HG03066 (cell line): ENCODE results near the gene FAM83B.
"Not testable (repeated sequence)": the region's sequence is repeated elsewhere in the genome, so short reads cannot be mapped to it uniquely, and the experiment has no call there.

ENCODE experiments used
- ATAC-seq: cut with Tn5 transposase; IDR thresholded peaks from one replicate; pipeline ENCODE4 v1.9.1; 2021; ENCODE audit warnings: low read depth; ENCODE audit not compliant: unreplicated experiment

FAM83B gene, protein sequence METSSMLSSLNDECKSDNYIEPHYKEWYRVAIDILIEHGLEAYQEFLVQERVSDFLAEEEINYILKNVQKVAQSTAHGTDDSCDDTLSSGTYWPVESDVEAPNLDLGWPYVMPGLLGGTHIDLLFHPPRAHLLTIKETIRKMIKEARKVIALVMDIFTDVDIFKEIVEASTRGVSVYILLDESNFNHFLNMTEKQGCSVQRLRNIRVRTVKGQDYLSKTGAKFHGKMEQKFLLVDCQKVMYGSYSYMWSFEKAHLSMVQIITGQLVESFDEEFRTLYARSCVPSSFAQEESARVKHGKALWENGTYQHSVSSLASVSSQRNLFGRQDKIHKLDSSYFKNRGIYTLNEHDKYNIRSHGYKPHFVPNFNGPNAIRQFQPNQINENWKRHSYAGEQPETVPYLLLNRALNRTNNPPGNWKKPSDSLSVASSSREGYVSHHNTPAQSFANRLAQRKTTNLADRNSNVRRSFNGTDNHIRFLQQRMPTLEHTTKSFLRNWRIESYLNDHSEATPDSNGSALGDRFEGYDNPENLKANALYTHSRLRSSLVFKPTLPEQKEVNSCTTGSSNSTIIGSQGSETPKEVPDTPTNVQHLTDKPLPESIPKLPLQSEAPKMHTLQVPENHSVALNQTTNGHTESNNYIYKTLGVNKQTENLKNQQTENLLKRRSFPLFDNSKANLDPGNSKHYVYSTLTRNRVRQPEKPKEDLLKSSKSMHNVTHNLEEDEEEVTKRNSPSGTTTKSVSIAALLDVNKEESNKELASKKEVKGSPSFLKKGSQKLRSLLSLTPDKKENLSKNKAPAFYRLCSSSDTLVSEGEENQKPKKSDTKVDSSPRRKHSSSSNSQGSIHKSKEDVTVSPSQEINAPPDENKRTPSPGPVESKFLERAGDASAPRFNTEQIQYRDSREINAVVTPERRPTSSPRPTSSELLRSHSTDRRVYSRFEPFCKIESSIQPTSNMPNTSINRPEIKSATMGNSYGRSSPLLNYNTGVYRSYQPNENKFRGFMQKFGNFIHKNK

DNA sequence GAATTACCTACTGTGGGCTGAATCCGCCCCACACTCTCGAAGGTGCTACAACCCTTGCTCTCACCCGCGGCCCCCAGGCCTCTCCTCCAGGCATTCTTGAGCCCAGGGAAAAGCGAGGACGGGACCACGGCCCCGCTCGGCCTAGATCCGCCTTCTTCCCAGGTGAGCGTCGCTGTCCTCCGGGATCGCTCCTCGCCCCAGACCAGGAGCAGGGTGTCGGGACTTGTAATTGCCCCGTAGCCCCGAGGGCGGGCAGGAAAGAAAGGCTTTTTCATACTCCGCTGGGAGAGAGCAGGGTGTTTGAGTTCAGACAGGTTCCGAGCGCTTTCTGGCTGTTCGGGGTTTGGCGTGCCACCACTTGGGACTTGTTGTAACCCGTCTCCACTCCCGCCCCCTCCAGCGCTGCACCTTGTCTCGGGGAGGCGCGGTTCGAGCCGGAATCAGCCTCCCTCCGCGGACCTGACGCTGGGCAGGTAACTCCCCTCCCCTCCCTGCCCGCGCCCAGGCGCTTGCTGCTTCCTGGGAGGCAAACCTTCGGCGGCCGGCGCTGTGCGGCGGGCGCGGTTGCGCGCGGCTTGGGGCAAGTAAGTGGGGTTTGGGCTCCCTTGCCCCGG is at the start of gene FAM83B:
Gene FAM83B (plus strand): TSS at position 529 of the 614 bp plus-strand sequence. CDS start 23,476 bp downstream, outside the sequence.
- no peak for ATAC-seq

DNA sequence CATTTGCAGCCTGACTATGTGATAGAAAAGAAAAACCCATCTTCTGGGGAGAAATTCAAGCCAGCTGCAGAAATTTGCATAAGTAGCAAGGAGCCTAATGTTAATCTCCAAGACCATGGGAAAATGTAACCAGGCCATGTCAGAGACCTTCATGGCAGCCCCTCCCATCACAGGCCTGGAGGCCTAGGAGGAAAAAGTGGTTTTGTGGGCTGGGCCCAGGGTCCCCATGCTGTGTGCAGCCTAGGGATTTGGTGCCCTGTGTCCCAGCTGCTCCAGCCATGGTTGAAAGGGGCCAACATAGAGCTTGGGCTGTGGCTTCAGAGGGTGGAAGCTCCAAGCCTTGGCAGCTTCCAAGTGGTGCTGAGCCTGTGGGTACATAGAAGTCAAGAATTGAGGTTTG is 49.7 kb upstream of the FAM83B start:
- ATAC-seq: not testable (repeated sequence)

DNA sequence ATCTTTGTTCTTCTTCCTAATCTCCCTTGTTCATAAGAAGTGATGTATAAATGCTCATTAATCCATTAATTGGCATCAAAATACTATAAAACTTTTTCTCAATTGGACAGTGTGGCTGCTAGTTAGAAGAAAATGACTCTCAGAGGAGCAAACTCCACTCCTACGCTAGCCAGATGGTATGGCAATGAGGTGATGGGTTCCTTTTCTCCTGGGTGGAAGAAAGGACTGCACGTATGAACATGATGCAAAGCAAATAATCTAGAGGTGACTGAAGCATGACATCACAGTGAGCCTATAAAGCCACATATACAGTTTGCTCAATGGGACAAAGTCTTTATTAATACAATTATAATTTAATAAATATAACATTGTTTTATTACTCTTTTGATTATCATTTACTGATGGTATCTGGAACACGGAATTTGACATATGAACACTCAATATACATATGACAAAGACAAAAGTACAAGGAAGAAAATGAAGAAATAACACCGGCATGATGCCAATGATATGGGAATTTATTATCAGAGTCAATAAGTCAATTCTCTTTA is 46.4 kb upstream of the FAM83B start:
- ATAC-seq: no peak

DNA sequence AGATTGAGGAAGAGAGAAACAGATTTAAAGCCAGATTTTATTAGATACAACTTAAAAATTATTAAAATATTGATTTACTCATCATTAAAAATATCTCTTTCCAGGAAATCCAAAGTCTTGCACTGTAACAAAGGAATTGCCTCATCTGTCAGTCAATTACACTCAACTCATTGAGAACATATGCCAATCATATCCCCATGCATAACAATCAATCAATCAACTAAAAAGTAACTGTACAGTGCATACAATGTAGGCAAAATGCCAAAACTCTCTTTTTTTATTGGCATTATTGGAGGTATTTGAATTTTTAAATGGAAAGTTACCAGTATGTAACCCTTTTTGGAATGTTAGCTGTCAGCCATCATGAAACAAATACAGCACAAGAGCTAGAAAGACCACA is 45.3 kb upstream of the FAM83B start:
- ATAC-seq: no peak

DNA sequence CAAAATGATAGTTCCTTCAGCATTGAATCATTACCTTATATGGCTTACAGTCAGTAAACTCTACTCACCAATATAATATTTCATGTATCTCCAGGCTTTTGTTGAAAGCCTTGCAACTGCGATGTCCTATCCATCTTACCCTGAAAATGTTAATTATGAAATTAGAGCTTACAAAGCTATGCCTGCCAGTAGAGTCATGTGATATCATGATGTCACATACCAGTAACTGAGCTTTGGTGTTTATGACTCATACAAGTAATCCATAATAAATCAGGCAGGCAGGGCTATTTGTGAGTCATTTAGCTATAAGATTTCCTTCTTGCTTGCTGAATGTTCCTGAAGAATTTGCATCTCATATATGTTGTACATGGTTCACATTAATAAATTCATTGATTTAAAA is 44.9 kb upstream of the FAM83B start:
- ATAC-seq: no peak

DNA sequence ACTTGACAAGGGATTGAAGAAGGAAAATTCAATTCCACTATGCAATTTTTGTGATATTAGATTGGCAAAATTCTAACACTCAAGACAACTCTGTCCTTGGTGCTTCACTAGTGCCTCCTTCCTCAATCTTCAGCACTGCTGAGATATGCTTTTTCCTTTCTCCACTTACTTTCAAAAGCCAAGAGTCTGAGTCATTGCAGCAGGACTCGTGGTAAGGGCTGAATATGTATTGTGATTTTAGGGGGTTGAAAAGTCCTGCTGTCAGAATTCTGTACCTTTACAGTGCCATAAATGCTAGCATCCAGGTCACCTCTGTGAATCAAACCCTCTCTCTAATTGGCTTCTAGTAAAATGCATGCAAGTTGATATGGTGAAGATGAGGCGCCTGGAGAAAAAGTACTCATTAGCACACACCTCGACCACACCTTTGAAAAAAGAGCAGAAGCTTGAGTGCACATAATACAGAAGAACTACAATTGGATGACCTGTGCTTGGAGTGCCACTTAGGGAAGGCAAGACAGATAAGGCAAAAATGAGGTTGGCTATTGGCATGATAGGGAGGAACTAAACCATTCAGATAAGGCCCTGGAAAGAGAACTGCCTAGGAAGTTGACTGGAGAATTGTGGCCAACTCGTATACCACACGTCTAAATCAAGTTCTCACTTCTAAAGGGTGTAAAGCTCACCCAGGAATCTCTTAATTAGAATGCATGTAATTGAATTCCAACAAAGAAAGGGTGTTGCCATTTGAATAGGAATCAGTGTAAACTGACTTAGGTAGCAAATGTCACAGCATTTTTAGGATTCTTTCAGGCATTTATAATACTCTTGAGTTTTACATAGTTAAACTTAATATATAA is 43.6 kb upstream of the FAM83B start:
- ATAC-seq: no peak

DNA sequence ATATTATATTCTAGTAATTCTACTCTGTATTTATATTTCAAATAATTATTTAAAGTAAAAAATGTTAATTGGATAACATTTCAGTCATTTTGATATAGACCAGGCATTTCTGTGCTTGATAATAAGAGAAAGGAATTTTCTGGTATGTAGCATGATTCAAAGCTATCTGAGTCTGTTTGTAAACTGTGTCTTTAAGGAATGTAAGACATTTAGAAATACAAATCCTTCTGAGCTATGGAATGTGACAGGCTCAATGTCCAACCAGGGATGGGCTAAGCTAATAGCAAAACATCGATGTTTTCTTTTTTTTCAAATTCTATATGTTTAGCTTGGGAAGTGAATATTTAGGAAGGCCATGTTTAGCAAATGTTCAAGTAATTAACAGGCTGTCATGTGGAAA is 41.5 kb upstream of the FAM83B start:
- ATAC-seq: no peak

DNA sequence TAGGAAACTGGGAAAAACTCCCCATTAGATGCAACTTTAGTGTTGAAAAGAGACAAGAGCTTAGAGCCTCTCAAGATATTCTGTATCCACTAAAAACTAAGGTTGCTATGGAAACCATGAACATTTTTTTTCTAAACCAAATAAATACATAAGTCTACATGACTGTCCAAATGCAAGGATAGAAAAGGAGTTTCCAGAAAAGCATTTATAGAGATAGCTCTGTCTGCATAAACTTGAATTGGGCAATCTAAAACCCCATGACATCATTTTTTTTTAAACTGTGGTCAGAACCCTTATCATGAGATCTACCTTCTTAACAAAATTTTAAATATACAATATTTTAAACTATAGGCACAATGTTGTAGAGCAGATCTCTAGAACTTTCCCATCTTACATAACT is 36.4 kb upstream of the FAM83B start:
- no peak for ATAC-seq

DNA sequence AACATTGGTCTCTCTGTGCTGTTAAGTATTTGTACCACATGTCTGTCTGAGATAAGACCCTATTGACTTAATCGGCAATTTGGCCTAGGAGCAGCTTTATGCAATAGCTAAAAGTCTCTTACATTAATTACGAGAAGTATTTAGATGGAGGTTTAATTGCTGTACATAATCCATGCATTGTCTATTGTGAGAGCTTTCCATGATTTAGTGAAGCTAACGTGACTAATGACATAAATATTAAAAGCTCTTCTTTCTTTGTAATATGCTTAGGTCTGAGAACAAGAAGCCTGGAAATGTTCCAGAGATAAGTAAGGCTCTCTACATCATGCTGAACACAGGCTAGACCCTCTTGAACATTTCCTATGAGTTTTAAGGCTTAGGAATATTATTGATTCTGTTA is 32.7 kb upstream of the FAM83B start:
- ATAC-seq: no peak

DNA sequence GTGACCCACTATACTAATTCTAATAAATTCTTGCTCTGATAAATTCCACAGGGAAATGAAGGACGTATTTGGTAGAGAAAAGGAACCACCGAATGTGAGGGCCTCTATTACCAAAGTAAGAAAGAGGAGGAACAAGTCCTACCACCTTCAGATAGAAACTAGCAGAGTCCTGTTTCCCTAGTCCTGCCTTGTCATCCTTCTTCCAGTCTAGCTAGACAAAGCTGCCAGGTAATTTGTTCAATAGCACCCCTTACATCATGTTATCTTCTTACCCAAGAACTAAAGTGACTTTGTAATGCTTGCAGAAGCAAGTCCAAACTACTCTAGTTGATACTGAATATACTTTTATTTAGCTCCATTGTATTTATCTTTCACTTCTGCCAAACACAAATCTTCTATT is 29.3 kb upstream of the FAM83B start:
- no peak for ATAC-seq

DNA sequence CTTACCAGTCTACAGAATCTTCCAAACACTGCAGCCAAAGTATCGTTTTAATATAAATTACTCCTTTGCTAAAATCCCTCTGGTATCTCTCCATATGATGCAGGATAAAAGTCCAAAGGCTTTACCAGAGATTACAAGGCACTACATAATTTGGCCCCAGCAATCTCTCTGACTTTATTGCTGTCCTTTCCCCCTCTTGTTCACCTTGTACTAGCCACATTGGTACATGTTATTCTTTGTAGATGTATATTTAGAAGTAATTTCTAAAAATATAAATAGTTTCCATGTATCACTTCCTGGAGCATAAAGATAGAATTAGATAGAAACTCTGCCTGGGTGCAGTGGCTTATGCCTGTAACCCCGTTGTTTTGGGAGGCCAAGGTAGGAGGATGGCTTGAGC is 28.7 kb upstream of the FAM83B start:
- ATAC-seq: no peak

DNA sequence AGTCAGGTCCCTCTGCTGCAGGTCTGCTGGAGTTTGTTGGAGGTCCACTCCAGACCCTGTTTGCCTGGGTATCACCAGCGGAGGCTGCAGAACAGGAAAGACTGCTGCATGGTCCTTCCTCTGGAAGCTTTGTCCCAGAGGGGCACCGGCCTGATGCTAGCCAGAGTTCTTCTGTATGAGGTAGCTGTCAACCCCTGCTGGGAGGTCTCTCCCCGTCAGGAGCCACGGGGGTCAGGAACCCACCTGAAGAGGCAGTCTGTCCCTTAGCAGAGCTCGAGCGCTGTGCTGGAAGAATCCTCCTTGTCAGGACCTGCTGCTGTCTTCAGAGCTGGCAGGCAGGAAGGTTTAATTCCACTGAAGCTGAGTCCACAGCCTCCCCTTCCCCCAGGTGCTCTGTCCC is 22.3 kb upstream of the FAM83B start:
- not testable (repeated sequence) for ATAC-seq

DNA sequence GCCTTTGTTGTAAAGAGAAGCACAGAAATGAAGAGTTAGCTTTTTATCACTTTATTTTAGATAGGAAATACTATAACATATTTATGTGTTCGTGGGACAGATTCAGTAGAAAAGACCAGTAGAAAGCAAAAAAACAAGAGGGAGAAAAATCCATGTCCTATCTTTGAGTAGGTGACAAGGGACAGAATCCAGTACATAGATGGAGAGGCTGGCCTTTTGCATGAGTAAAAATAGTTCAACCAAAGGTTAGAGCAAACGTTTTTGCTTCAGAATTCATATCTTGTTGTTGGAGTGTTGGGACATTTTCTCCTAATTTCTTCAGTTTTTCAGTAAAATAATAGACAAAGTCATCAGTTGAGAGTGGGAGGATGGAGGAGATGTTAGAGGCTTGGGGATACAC is 19.6 kb upstream of the FAM83B start:
- no peak for ATAC-seq

DNA sequence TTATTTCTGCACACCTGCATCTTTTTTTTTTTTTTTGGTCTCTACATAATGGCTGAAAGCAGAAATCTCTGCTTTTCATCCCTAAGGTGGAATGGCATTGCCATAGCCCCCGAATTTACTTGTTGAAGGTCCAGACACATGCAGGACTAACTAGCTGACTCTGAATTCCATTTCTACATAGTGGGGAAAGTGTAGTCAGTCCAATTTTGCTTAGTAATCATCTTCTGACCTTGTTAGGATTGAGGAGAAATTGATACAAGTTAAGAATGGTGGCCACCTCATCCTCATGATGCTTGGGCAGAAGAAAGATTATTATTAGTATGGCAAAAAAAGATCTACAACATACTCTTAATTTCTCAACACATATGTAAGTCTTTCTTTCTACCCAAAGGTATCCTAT is 16.4 kb upstream of the FAM83B start:
- no peak for ATAC-seq

DNA sequence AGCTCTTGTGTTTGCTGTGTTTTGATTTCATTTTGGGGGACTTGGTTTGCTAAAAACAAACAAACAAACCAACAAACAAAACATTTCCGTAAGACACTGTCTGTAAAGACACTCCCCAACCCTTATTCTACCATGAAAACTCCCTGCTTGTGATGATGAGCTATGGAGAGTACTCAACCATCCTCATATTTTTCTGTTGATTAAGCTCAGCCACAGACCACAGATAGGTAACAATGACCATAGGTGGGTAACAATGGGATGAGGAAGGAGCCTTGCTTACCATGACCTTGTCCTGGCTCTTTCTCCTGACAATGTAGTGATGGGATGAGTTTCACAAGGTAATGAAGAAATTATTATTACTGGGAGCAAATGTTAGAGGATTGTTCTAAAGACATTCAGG is 11.4 kb upstream of the FAM83B start:
- ATAC-seq: no peak

DNA sequence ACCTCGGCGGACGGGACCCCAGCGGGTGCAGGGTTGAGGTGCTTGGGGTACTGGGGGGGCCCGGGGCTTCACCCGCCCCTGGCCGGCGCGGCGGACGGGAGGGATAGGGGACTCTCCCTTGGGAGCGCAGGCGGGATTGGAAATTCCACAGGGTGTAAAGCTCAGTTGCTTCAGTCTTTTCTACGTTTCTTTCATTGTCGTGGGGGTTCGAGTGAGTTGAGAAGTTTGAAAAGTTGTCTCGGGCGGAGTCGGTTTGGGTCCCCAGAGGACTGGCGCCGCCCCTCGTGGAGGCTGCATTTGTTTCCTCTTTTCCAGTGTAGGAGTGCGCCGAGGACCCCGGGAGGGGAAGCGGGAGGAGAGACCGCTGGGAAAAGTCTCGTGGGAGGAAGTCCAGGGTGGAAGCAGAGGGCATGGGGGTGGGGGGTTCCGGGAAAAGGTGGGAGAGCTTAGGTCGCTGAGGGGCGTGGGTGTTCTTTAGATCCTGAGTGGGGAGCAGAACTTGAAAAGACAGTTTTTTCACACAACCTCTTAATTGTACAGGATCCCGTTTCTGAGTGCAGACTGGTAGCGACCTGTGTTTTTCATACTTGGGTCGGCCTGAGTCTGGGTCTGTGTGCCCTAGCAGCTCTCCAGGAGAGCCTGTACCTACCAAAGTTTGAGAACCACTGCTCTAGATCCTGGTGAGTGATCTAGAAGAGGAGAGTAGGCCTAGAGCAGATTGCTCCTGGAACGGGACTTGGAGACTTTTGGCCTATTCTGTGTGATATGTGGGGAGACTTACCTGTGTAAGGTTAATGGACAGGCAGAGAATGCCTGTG is 495 bp downstream of the FAM83B start:
- ATAC-seq: no peak

DNA sequence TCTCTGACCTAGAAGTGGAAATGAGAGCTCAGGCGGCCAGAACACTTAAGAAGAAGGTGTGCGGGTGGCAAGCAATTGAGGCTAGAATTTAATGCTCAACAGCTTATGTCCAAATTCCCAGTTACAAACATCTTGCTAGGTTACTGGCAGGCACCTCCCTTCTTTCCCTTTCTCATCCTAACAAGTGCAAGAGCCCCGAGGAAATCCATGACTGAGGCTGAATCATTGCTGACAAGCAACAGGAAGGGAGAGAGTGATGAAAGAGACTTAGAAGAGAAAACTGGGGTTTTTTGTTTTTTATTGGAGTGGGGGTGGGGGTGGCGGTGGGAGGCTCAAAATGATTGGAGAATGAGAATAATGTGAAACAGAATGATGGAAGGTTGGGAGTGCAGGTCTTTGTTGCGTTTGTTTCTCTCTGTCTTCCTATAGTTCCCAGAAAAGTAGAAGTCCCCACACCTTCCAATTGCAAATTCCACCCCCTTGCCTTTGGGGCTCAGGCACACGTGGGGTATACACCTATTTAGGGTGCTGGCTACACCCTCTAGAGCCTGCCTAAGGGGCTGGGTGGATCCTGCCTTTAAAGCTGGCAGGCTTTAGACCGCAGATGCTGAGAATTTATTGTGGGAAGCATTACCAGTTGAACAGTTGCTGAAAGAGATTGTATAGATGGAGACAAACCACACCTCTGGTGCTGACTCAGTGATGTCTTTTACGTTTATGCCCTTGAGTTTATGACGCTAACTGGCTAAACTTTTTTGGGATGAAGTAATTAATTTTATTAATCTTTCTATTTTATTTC is 1.4 kb downstream of the FAM83B start:
- ATAC-seq: no peak

DNA sequence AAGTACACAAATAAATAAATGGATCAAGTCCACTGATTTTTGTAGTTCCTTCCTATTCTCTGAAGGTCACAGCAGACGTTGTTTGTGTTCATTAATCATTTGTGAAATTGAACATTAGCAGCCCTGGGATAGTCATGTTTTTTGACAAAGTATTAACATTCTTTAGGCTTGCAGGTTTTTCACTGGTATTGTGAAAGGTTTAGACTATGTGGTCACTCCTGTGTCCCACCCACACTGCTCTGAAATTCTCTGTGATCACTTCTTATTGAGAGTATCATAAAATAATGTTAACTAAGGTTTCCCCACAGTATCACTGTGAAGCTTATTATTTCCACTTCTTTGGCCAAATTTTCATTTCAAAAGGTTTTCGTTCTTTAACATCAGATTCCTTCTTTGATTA is 3.5 kb downstream of the FAM83B start:
- ATAC-seq: no peak
